ENCODE data around the gene CCDC57. TPM values are rescaled to one million over a fixed set of nuclear protein-coding genes. Genes with fewer than 3 reads are reported as not detected.
A peak's percentile ranks its signal among the peaks of the same experiment; 100 is the strongest.

The CCDC57 gene
- total RNA-seq, 4 donors from 2014 or later = 14.8 to 32.0 (median 21.9) TPM

- no peak for DNase-seq (ENCODE audit: low spot score)
- no peak for ATAC-seq (ENCODE audit: low FRiP score)
- no peak for TF ChIP-seq CTCF (IDR thresholded peaks at IDR 0.05)
These were observed 32.7 kb upstream of the CCDC57 start for GRCh38 chr17:82245134-82246039.

GRCh38 chr17:82244413-82245133, 31.9 kb upstream of the CCDC57 start:
- no peak for DNase-seq (ENCODE audit: low spot score)
- TF ChIP-seq CTCF (IDR thresholded peaks at IDR 0.05) = no peak
- no peak for ATAC-seq (ENCODE audit: low FRiP score)

GRCh38 chr17:82243648-82244412, 31.2 kb upstream of the CCDC57 start:
- TF ChIP-seq CTCF (IDR thresholded peaks at IDR 0.05) = no peak
- ATAC-seq (ENCODE audit: low FRiP score) = no peak

GRCh38 chr17:82242977-82243647, 30.5 kb upstream of the CCDC57 start:
- ATAC-seq (ENCODE audit: low FRiP score) (peak; percentile 24), DNase-seq (ENCODE audit: low spot score) (peak; percentile 66)
- TF ChIP-seq CTCF (IDR thresholded peaks at IDR 0.05) = no peak

More at GRCh38 chr17:82243648-82244412, 31.2 kb upstream of the CCDC57 start:
- DNase-seq (ENCODE audit: low spot score) = no peak

GRCh38 chr17:82242698-82242976, 30.0 kb upstream of the CCDC57 start:
- DNase-seq (ENCODE audit: low spot score) (no peak), ATAC-seq (ENCODE audit: low FRiP score) (no peak)
- no peak for TF ChIP-seq CTCF (IDR thresholded peaks at IDR 0.05)

GRCh38 chr17:82241926-82242697, 29.5 kb upstream of the CCDC57 start:
- DNase-seq (ENCODE audit: low spot score) (no peak), ATAC-seq (ENCODE audit: low FRiP score) (peak; percentile 6)
- no peak for TF ChIP-seq CTCF (IDR thresholded peaks at IDR 0.05)
